Ovary (tissue), 9 donors: Measurements from ENCODE around the gene CDC42. TPM values are rescaled to one million over a fixed set of nuclear protein-coding genes. Genes with fewer than 3 reads are reported as not detected.

Experiments
- DNase-seq, 5 donors: peaks; one replicate each; pipeline ENCODE4 v3.0.0-alpha.2; 2019 to 2020
- H3K27ac ChIP-seq, 2 donors: fragments of 200-600 bp; one replicate each; pipeline versions ENCODE4 v1.5.1 to v1.8.0; 2019 to 2022
- H3K27me3 ChIP-seq: fragments of 200-600 bp; one replicate; pipeline ENCODE4 v1.8.0; 2022
- H3K36me3 ChIP-seq: fragments of 200-600 bp; sonication (generic); one replicate; pipeline ENCODE4 v1.5.1; 2019
- H3K4me1 ChIP-seq: one replicate; pipeline ENCODE4 v1.8.1; 2013; ENCODE audit warnings: mild to moderate bottlenecking, moderate library complexity; ENCODE audit not compliant: insufficient read depth
- H3K4me3 ChIP-seq: fragments of 200-600 bp; sonication (generic); one replicate; pipeline ENCODE4 v1.5.1; 2017
- H3K9me3 ChIP-seq, 2 donors: fragments of 200-600 bp in 1 of 2; sonication (generic) in 1 of 2; one replicate each; pipeline versions ENCODE4 v1.5.1 to v1.8.1; 2013 to 2019; ENCODE audit warnings: mild to moderate bottlenecking in 1 of 2, moderate library complexity in 1 of 2
- CTCF ChIP-seq, 3 donors: fragments of 450-650 bp in 2 of 3; fragments of 200-600 bp in 1 of 3; IDR thresholded peaks; one replicate each; pipeline versions ENCODE4 v1.5.1 to v1.8.0; 2016 to 2022; ENCODE audit warnings: antibody characterized with exemption in 3 of 3, mild to moderate bottlenecking in 1 of 3
- EP300 ChIP-seq: sonication (generic); formaldehyde crosslinking; IDR thresholded peaks from one replicate; pipeline ENCODE4 v1.6.1; 2017; ENCODE audit warnings: antibody characterized with exemption
- POLR2A ChIP-seq: fragments of 450-650 bp; IDR thresholded peaks from one replicate; pipeline ENCODE4 v1.6.1; 2017; ENCODE audit warnings: antibody characterized with exemption, mild to moderate bottlenecking, moderate library complexity
- WGBS, 3 donors: extraction: QIAGEN DNeasy Blood & Tissue Kit in 1 of 3; methylation state at CpG; one replicate each; pipeline versions ENCODE4 v1.1.5 to v1.1.7; 2013 to 2017; 5-methylcytosine and 5-hydroxymethylcytosine counted together
- intact Hi-C, 4 donors: fragments of 100-400 bp; cut with DNase I; formaldehyde crosslinking; loops; one replicate each; pipeline versions ENCODE4 v1.11.0 to v1.15.1; 2022 to 2023
- polyA plus RNA-seq, 2 donors: library from polyadenylated mRNA; stranded (reverse); fragments of 200-250 nt in 1 of 2; fragments of 350-450 nt in 1 of 2; fragmentation: Illumina TruSeq in 1 of 2; extraction: RNeasy Lipid Tissue Mini Kit (QIAGEN cat#74804) in 1 of 2; gene quantifications; one replicate each; pipeline ENCODE4 v1.2.3, GENCODE V29; 2013 to 2014
- small RNA-seq: library from RNA; depleted of rRNA; stranded (forward); fragments of <200 nt; gene quantifications from one replicate; pipeline ENCODE3, GENCODE V24; 2016
- total RNA-seq, 7 donors: library from RNA; depleted of rRNA in 2 of 7; stranded (reverse); fragments of >200 nt in 2 of 7; fragmentation: NEBNext Ultra II Directional in 3 of 7; extraction: Animal tissue kit (Norgen Biotek cat#: 25700) in 3 of 7; gene quantifications; one replicate each; pipeline versions ENCODE4 v1.1.0 to v1.2.4, GENCODE V29; 2016 to 2023
- donor health status: DM: no; HTN: no; CAD: no; lungs with moderate emphysema.
- donor health status: DM: no; HTN: no; CAD: no.
- donor health status: Bipolar disorder and iron deficiency.
- donor health status: DM: yes; HTN: yes; CAD: no.
- donor health status: DM: no; HTN: no; CAD: no.
- donor health status: DM: yes; HTN: yes; CAD: no.

CDC42 gene
- total and polyA plus RNA-seq, 9 donors = 111 to 238 (median 200) TPM

DNA sequence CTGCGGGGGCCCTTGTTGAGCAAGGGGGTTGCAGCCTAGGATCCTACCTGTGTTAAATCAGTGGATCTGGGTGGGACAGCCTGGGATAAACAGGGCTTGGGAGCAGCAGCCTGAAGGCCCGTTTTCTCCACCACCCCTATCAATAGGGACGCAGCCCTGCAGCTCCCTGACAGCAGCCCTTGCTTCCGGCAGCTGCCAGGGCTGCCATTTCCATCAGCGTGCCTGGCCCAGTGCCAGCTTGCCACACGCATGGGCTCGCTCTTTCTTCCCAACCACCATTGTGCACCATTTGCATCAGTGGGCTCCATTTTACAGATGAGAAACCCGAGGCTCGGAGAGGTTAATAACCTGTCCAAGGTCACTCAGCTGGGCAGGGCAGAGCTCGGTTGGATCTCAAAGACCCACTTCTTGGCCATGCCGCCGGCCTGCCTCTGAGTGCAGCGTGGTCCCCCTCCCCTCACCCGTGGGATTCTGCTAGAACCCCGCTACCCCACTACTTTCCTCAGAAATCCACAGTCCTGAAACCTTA, 86.6 kb downstream of the CDC42 start:
- Histone ChIP-seq H3K4me3 (no peak overlapping the region), H3K4me1 (peaks cover 13% of the 10 kb centered on the region), H3K9me3 (no peaks in the 10 kb centered on the region), H3K36me3 (no peaks in the 10 kb centered on the region), H3K27me3 (no peaks in the 10 kb centered on the region), H3K27ac (peak overlapping the region in 1 of 2 donors; percentile 45)
- WGBS, 3 donors = 69 to 80% (median 72%) methylated on average over 15 of the region's 15 CpGs
- TF ChIP-seq CTCF (IDR thresholded peaks at IDR 0.05) = no peak
- no peak for TF ChIP-seq POLR2A
- TF ChIP-seq EP300 = no peak
- DNase-seq = peak in 2 of 5 donors; percentile 18 to 35
- intact Hi-C loops = loop anchor here in 1 of 4 donors (10.0 kb wide), 1 partner anchor 136 kb away; no protein-coding TSS in a partner anchor

- no peak overlapping the region for H3K4me3 ChIP-seq
- peaks cover 13% of the 10 kb centered on the region for H3K4me1 ChIP-seq
- intact Hi-C loops = loop anchor here in 1 of 4 donors (5.0 to 10.0 kb wide), 2 partner anchors 33 to 135 kb away; no protein-coding TSS in a partner anchor
- DNase-seq = peak in 2 of 5 donors; percentile 15 to 22
- H3K27ac ChIP-seq = no peak overlapping the region
- no peaks in the 10 kb centered on the region for H3K27me3 ChIP-seq
- no peaks in the 10 kb centered on the region for H3K9me3 ChIP-seq
- no peaks in the 10 kb centered on the region for H3K36me3 ChIP-seq
- 70 to 86% (median 83%) methylated on average over 12 of the region's 12 CpGs for WGBS, 3 donors
- TF ChIP-seq CTCF (IDR thresholded peaks at IDR 0.05) (no peak), EP300 (no peak), POLR2A (no peak)
Measured at GRCh38 chr1:22139817-22140216, 87.3 kb downstream of the CDC42 start.

Small RNA genes lying within 50 kb of the gene (small RNA-seq; reads per million reads assigned to genes)
- gene RN7SL186P = not detected
- gene RNU6-776P = not detected

Other genes starting within 250 kb of the CDC42 start
- under 1 TPM in 6 of 7 donors, not detected in 1; 0.07 to 0.48 (median 0.20) TPM for gene LDLRAD2, start 240.4 kb upstream of the CDC42 start, total RNA-seq
- under 1 TPM in 1 of 2 donors, not detected in 1; 0.88 TPM for gene LDLRAD2, start 240.4 kb upstream of the CDC42 start, polyA plus RNA-seq
- gene HSPG2, start 115.4 kb upstream of the CDC42 start, total RNA-seq = 100 to 1,000 TPM in 4 of 7 donors, 10 to 100 TPM in 3; 27.3 to 294 (median 116) TPM
- 10 to 100 TPM; 37.9 to 65.0 TPM for gene HSPG2, start 115.4 kb upstream of the CDC42 start, polyA plus RNA-seq
- gene CELA3B, start 75.7 kb upstream of the CDC42 start, total RNA-seq = 10 to 100 TPM in 2 of 7 donors, 1 to 10 TPM in 1, not detected in 4; 2.6 to 19.2 (median 15.4) TPM
- gene CELA3B, start 75.7 kb upstream of the CDC42 start, polyA plus RNA-seq = not detected
- 10 to 100 TPM in 2 of 7 donors, 1 to 10 TPM in 1, under 1 TPM in 1, not detected in 3; 0.42 to 25.4 (median 14.1) TPM for gene CELA3A, start 51.1 kb upstream of the CDC42 start, total RNA-seq
- gene CELA3A, start 51.1 kb upstream of the CDC42 start, polyA plus RNA-seq = under 1 TPM in 1 of 2 donors, not detected in 1; 0.12 TPM
- 100 to 1,000 TPM in 1 of 7 donors, 10 to 100 TPM in 5, 1 to 10 TPM in 1; 3.7 to 125 (median 23.7) TPM for gene WNT4, start 90.4 kb downstream of the CDC42 start, total RNA-seq
- 1 to 10 TPM; 3.8 to 5.6 TPM for gene WNT4, start 90.4 kb downstream of the CDC42 start, polyA plus RNA-seq